NK-92 treated with Interleukin-12 subunit alpha and Interleukin-12 subunit beta, amount 100 ng/mL, for 24 hours (cell line): ENCODE data around the gene DNAAF2.
"Not testable (repeated sequence)": the region's sequence is repeated elsewhere in the genome, so short reads cannot be mapped to it uniquely, and the experiment has no call there.

Experiments used
- DNase-seq: peaks from one replicate; lab custom pipeline; 2025; lab: John Stamatoyannopoulos, UW

Gene DNAAF2, protein sequence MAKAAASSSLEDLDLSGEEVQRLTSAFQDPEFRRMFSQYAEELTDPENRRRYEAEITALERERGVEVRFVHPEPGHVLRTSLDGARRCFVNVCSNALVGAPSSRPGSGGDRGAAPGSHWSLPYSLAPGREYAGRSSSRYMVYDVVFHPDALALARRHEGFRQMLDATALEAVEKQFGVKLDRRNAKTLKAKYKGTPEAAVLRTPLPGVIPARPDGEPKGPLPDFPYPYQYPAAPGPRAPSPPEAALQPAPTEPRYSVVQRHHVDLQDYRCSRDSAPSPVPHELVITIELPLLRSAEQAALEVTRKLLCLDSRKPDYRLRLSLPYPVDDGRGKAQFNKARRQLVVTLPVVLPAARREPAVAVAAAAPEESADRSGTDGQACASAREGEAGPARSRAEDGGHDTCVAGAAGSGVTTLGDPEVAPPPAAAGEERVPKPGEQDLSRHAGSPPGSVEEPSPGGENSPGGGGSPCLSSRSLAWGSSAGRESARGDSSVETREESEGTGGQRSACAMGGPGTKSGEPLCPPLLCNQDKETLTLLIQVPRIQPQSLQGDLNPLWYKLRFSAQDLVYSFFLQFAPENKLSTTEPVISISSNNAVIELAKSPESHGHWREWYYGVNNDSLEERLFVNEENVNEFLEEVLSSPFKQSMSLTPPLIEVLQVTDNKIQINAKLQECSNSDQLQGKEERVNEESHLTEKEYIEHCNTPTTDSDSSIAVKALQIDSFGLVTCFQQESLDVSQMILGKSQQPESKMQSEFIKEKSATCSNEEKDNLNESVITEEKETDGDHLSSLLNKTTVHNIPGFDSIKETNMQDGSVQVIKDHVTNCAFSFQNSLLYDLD

DNA sequence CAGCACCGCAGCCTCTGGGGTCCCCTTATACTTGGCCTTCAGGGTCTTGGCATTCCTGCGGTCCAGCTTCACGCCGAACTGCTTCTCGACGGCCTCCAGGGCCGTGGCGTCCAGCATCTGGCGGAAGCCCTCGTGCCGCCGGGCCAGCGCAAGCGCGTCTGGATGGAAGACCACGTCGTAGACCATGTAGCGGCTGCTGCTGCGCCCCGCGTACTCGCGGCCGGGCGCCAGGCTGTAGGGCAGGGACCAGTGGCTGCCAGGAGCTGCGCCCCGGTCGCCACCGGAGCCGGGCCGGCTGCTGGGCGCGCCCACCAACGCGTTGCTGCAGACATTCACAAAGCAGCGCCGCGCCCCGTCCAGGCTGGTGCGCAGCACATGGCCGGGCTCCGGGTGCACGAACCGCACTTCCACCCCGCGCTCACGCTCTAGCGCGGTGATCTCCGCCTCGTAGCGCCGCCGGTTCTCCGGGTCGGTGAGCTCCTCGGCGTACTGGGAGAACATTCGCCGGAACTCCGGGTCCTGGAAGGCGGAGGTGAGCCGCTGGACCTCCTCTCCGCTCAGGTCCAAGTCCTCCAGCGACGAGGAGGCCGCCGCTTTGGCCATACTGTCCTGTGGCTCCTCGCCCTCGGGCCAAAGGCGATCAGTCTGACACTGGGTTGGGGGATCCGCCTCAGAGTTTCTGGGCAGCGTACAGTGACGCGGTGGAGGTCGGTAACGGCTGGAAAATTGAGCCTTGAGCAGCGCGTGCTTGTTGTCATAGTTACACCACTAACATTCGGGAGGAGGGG, at the start of gene DNAAF2:
Gene DNAAF2 (minus strand): TSS at position 698 of the 788 bp plus-strand sequence. CDS start 95 bp downstream, at position 603.
- DNase-seq, result peak; percentile 59

- no peak for DNase-seq
Measured at GRCh38 chr14:49679271-49679670, 44.2 kb upstream of the DNAAF2 start.

- no peak for DNase-seq
Measured at GRCh38 chr14:49677643-49678042, 42.6 kb upstream of the DNAAF2 start.

DNA sequence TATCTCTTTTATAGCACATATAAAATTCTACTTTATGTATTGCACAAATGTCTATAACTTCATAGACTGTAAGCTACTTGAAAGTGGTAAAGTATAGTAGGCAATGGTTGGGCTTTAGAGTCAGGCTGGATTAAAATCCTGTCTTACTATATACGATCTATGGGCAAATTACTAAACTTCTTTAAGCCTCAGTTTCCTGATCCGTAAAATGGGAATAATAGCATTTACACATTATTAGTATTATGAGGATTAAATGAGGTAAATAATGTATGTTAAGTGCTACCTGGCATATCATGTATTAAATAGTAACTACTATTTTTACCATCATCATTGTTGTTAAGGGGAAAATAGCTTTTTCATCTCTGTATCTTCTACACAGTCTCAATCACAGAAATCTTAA, 38.5 kb upstream of the DNAAF2 start:
- DNase-seq, result no peak

- DNase-seq, result no peak
Measured at GRCh38 chr14:49670475-49670874, 35.4 kb upstream of the DNAAF2 start.

- no peak for DNase-seq
Measured at GRCh38 chr14:49659526-49660455, 24.7 kb upstream of the DNAAF2 start.

DNA sequence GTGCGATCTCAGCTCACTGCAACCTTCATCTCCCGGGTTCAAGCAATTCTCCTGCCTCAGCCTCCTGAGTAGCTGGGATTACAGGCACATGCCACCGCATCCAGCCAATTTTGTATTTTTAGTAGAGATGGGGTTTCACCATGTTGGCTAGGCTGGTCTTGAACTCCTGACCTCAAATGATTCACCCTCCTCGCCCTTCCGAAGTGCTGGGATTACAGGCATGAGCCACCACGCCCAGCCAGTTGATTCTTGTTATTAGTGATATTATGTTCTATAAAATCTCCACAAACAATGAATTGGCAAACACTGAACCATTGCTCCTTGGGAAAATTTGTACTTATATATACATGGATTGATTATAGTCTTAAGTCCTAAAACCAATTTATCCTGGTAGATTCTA, 22.5 kb upstream of the DNAAF2 start:
- DNase-seq, result not testable (repeated sequence)

GRCh38 chr14:49654511-49654910, 19.5 kb upstream of the DNAAF2 start:
- no peak for DNase-seq

DNA sequence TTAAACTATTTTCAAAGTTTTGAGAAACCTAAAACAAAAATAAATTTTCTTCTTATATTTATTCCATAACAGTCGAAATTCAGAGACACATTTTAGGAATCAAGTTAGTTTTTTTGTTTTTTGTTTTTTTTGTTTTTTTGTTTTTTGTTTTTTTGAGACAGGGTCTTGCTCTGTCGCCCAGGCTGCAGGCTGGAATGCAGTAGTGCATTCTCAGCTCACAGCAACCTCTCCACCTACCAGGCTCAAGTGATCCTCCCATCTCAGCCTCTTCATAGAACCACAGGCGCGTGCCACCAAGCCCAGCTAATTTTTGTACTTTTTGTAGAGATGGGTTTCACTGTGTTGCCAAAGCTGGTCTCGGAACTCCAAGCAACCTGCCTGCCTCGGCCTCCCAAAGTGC, 18.5 kb upstream of the DNAAF2 start:
- DNase-seq, result no peak

- no peak for DNase-seq
Measured at GRCh38 chr14:49642163-49642562, 7.1 kb upstream of the DNAAF2 start.

DNA sequence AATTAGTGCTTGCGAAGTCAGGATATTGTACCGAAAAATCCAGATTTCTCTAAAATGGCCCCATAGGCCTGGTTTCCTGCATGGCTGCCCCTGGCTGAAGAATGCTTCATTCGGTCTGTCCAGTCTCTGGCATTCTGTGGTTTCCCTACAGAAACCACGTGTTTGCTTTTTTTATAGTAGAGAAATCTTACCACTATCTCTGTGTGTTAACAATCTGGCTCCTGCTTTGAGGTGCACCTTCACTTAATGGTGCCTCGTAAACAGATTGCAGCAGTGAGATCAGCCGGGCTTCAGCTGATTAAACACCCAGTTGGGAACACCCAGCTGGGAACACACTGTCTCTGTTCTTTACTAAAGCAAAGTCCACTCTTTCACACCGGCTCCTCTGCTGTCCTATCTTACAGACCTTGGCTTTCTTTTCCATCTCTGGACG, 6.7 kb upstream of the DNAAF2 start:
- DNase-seq, result no peak

- DNase-seq, result no peak
Measured at GRCh38 chr14:49640540-49641417, 5.7 kb upstream of the DNAAF2 start.

DNA sequence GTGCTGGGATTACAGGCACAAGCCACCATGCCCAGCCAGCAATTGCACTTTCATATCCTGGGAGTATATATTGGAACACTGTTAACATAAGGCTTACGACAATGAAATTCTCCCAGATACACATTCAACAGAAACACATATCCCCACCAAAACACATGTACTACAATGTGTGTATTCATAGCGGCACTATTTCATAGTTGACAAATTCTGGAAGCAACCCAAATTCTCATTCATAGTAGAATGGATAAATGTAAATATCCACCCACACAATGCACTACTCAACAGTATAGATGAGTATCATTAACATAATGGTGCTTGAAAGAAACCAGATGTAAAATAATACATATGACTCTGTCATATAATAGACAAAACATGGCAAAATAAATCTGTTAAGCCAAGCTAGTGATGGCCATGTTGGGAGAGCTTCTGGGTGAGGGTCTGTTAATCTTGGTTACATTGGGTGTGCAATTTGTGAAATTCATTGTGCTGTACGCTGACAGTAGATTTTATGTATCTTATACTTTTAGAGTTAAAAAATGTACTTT, 2.6 kb upstream of the DNAAF2 start:
- no peak for DNase-seq

DNA sequence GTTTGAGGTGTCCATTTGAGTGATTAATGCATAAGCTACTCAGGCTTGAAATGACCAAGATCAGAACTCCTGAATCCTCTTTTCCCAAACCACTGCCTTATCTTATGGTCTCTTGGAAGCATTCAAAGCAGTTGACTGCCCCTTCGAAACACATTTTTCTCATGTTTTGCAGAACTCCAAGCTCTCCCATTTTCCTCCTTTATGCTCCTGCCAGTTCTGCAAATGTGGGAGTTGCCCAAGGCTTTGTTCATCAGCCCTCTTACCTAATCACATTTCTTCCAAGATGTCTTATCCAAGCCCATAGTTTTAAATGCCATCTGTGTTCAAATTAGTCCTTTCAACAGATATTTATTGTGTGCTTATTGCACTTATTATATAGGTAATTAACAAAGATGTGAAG, 1.8 kb upstream of the DNAAF2 start:
- DNase-seq, result no peak

- peak; percentile 89 for DNase-seq
Measured at GRCh38 chr14:49633640-49634546, 1.2 kb downstream of the DNAAF2 start.

DNA sequence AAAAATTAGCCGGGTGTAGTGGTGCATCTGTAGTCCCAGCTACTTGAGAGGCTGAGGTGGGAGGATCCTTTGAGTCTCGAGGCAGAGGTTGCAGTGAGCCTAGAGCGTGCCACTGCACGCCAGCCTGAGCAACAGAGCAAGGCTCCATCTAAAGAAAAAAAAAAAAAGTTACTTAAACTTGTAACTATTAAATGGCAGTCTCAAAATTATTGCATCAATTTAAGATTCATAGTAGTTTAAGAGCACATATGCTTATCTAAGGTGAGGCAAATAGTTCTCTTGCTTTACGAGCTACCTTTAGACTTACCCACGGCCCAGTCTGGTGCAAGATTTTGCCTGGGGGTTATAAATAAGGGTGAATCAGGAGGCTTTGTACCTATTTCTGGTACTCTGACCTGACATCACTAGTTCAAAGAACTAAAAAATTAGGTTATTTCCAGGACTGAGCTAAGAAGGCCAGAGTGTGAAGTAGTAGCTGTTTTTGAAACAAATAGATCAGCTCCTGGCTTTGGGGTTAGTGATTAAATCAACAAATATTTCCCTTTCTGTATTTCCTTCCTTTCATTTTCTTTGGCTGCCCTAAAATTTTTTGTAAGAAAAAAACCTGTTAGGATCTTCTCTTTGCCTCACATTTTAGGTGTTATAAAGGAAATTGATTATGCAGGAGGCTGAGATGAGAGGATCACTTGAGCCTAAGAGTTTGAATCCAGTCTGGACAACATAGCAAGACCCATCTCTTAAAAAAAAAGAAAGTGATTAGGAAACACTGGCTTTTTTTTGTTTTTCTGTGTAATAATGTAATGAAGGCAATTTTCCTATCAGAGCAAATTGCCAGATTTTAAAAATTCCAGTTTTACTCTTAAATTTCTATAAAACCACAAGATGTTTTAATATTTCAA, 10.9 kb downstream of the DNAAF2 start:
- DNase-seq, result no peak

GRCh38 chr14:49623387-49623786, 11.7 kb downstream of the DNAAF2 start:
- no peak for DNase-seq
